22Rv1 (cell line): ENCODE measurements around the gene SPANXD.

ENCODE experiments used
- CTCF ChIP-seq: fragments of 450-650 bp; IDR thresholded peaks from 2 replicates; pipeline ENCODE4 v1.5.1; 2017; ENCODE audit warnings: mild to moderate bottlenecking
- ZFX ChIP-seq: fragments of 450-650 bp; IDR thresholded peaks from 2 replicates; pipeline ENCODE4 v1.6.1; 2017; ENCODE audit warnings: antibody characterized with exemption, borderline replicate concordance

GRCh38 chrX:141724186-141724585, 25.6 kb upstream of the SPANXD start:
- TF ChIP-seq CTCF (no peak), ZFX (no peak)
